Measurements from ENCODE around the gene AP3D1.

Gene AP3D1

GRCh38 chr19:2126879-2127518 is 24.4 kb downstream of the AP3D1 start:
- no peak for DNase-seq

GRCh38 chr19:2123682-2124387 is 27.5 kb downstream of the AP3D1 start:
- DNase-seq, result no peak

- DNase-seq, result no peak
These were observed 28.4 kb downstream of the AP3D1 start for GRCh38 chr19:2122982-2123381.

- DNase-seq, result no peak
These were observed 29.1 kb downstream of the AP3D1 start for GRCh38 chr19:2122251-2122650.

- DNase-seq, result no peak
These were observed 29.8 kb downstream of the AP3D1 start for GRCh38 chr19:2121416-2122051.

DNA sequence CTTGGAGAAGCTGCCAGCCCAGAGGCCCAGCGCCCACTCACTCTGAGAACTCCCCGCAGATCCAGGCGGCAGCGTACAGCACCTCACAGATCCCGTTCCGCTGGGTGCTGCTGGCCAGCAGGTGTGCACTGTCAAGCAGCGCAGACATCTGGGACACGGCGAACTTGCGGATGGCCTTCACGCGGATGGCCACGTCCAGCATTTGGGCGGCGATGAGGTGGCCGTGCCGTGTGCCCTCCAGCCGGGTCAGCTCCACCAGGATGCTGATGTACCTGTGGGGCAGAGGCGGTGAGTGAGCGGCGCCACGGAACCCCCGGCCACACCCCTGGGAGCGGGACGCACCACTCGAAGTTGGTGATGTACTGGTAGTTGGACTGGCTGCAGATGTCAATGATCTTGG is 30.5 kb downstream of the AP3D1 start:
- no peak for DNase-seq

DNA sequence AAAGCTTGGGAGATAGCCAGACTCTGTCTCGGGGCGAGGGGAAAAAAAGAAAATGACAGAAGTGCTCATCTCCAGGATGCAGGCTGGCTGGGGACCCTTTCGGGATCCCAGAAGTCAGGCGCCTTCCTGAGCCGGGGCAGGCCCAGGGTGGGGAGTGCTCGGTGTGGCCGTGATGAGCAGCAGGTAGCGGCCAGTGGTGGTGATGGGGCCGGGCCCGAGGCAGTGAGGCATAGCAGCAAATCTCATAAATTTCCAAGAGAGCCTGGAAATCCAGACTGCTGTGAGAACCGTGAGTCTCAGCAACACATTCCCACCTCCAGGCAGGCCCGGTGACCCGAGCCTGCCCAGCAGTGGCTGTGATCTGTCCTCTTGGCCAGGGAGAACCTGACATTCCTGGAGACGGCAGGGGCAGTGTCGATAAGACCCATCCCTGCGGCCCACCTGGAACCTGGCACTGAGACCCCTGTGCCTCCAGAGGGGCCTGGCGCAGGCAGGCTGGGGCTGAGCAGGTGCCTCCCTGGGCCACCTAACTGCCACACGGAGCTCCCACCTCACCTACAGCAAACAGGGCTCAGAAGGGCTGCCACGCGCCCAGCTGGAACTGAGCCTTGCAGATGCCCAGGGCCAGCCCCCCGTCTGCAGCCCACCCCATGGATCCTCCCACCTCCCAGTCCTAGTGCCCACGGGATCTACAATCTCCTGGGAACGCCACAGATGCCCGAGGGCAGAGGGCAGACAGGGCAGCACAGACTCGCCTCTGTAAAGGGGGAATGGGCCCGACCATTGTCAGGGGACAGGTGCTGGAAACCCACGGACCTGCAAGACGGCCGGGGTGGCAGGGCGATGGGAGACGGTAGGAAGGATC is 31.2 kb downstream of the AP3D1 start:
- no peak for DNase-seq

DNA sequence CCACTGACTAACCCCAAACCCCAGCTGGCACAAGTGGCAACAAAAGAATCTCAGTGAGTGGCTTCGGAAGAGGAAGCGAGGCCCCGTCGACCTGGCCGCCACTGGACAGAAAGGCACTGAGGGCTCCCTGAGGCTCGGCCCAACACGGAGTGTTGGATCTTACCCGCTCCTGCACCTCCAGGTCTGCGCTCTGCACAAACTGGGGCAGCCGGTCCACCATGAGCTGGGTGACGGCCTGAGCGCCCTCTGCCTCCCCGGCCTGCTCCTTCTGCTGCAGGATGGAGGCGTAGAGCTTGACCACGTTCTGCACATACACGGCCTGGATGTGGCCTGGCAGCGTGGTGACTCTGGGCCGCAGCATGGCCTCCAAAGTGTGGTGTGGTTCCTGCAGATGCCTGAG is 32.9 kb downstream of the AP3D1 start:
- no peak for DNase-seq

- DNase-seq, result no peak
These were observed 34.0 kb downstream of the AP3D1 start for GRCh38 chr19:2117215-2117960.

GRCh38 chr19:2116507-2116906 is 34.9 kb downstream of the AP3D1 start:
- no peak for DNase-seq

DNA sequence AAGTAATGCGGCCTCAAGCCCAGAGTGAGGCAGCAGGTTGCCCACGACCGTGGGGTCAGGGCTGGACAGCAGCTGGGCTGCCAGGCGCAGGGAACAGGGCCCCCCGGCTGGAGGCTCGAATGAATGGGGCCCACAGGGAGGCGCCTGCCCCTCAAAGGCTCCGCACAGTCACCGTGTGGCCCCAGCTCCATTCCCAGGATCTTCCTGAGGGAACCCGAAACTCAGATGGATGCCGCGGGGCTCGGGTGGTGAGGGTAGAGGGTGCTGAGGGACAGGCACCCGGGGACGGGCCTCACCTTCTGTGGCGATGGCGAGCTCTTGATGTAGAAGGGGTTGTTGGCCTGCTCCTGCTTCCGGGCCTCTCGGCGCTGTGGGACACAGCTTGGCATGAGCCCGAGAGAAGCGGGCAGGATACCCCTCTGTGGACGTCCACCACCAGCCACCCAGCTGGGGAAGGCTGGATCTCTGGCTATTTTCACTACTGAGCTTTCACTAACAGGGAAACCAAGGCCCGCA is 35.4 kb downstream of the AP3D1 start:
- no peak for DNase-seq

- no peak for DNase-seq
These were observed 36.0 kb downstream of the AP3D1 start for GRCh38 chr19:2115324-2115723.

- DNase-seq, result no peak
These were observed 36.5 kb downstream of the AP3D1 start for GRCh38 chr19:2114821-2115220.

DNA sequence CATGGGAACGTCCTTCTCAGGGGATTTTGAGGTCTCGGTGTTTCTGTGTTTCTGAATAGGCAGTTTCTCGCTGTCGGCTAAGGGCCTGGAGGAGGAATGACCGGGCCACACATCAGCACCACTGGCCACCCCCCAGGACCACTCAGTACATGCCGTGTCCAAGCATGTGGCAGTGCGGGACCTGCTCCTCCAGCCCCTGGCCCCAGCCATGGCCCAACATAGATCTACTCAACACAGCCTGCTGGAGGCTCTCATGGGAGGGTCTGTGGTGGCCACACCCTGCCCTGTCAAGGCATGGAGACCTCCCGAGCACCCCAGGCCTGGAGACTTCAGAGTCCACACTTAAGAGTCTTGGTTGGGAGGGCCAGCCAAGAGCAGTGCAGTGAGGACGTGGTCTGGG is 37.1 kb downstream of the AP3D1 start:
- no peak for DNase-seq

GRCh38 chr19:2113439-2114211 is 37.7 kb downstream of the AP3D1 start:
- no peak for DNase-seq

- no peak for DNase-seq
These were observed 38.6 kb downstream of the AP3D1 start for GRCh38 chr19:2112516-2113320.

- no peak for DNase-seq
These were observed 39.5 kb downstream of the AP3D1 start for GRCh38 chr19:2111886-2112285.

DNA sequence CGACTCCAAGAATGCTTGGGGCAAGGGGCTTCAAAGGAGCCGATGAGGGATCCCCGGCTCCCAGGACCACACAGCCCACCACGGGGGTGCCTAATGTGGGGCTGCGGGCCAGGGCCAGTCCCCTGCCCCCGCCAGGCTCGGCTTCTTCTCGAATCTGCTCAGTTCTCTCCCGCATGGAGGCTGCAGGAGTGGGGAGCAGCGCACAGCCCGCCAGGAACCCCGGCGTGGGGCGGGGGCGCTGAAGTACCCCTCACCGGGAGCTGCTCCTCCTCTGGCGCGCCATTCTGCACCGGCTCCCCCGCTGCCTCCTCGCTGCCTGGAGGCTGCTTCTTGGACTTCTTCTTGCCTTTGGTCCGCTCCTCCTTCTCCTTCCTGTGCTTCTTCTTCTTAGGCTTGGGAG is 39.9 kb downstream of the AP3D1 start:
- no peak for DNase-seq

- no peak for DNase-seq
These were observed 40.5 kb downstream of the AP3D1 start for GRCh38 chr19:2110822-2111221.

DNA sequence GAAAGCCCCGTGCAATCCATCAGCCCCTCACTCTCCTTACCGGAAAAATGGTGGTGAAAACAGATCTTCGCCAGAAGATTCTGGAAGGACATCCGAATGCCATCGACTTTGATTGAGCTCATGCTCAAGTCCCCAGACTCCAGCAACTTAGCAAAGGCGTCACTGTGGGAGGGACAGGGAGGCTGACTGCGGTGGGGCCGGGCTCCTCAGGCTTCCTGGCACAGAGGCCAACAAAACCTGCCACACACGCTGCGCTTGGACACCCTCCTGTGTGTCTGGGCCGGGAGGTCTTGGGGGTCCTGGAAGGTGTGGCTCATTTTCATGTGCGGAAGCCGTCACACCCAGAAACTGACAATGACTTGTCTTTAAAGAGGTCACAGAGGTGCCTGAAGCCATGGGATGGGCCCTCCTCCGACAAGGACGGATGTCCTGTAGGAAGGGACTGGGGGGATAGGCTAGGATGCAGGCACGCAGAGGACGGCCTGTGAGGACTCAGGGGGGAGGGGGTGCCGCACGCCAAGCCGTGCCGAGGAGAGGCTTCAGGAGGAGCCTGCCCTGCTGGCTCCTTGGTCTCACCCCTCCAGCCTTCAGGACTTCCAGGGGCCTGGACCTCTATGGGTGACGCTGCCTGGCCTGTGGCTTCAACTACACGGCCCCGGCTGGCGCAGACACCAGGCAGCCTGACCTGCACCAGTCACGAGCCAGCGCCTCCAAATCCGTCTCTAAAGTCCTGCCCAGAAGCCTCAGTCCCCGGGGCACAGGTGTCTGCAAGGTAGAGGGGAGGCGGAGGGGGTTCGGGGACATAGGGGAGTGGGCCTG is 42.1 kb downstream of the AP3D1 start:
- no peak for DNase-seq
